NCI-H187 treated with DMSO at 0.1 percent for 48 hours (cell line): ENCODE data around the gene STXBP3.

ENCODE experiments used
- DNase-seq: peaks from one replicate; lab custom pipeline; 2025; lab: John Stamatoyannopoulos, UW

STXBP3 gene

DNA sequence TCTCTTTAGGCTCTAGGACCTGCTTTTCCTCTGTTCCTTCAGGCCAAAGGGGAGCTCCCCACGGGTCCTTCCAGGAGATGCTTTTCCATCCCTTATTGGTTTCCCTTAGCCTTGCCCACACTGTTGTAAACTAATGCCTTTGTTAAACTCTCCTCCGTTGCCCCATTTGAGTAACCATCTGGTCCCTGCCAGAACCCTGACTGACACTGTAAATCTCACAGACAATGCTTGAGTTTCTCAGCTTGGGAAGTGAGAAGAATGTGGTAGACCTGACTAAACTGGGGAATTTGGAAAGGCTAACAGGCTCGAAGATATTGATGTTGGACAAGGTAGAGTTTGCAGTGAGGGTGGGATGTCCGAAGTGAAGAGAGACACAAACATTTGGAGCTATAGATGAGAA, 99.0 kb downstream of the STXBP3 start:
- no peak for DNase-seq

GRCh38 chr1:108845991-108846390, 99.5 kb downstream of the STXBP3 start:
- DNase-seq = no peak

- no peak for DNase-seq
Observed at GRCh38 chr1:108847494-108847893, 101.0 kb downstream of the STXBP3 start.

GRCh38 chr1:108848806-108849205, 102.3 kb downstream of the STXBP3 start:
- no peak for DNase-seq

- no peak for DNase-seq
Observed at GRCh38 chr1:108850929-108851328, 104.5 kb downstream of the STXBP3 start.

GRCh38 chr1:108851567-108851966, 105.1 kb downstream of the STXBP3 start:
- DNase-seq = no peak

GRCh38 chr1:108852221-108852975, 105.9 kb downstream of the STXBP3 start:
- DNase-seq = no peak

- no peak for DNase-seq
Observed at GRCh38 chr1:108854221-108855019, 107.9 kb downstream of the STXBP3 start.

DNA sequence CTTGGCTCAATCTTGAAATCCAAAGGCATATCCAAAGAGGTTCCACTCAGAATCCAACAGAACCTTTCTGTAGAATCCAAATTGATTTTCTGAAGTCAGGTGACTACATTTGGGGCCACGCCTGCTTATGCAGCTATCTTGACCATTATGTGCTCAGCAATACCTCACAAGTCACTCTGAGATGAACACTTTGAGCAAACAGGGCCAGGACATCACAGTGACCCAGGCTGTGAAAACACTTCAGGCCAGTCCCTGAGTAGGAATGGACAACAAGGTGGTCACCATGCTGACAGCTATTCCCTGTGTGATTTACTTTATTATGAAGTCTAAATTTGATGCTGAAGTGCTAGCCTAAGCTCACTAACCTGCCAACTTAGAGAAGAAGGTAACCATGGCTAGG, 110.5 kb downstream of the STXBP3 start, which contains the start of gene AKNAD1:
TSS of gene AKNAD1 (minus strand) at position 101 of the 400 bp plus-strand sequence. CDS start 4,430 bp downstream, outside the sequence.
- no peak for DNase-seq

DNA sequence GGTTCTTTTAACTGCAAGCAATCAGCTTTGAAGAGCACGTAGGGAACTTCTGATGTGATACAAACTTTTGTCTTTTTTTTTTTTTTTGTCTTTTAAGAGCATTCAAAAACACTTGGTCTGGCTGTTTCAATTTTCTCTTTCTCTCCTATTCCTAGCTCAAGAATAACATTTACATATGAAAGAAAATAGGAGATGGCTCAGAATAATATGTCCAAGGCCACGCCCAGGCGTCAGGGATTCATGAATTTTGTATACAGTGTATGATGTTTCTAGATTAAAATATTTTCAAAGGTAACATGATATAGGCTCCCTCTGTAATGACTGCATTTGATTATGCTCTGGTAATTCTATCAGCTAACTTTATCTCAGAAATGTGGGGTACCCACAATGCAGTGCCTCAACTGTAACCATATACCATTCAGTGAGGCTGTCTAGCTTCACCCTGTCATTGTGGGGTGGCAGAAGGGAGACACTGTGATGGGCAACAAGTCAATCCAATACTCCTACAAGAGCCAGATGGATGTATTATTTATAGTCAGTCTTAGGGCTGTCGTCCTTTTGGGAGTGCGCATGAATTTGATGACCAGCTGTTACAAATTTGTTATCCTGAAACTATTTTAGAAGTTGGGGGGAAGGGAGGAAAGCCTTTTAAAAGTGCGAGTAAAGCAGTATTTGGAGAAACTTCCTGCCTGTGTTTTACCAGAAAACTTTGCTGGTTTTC, 111.9 kb downstream of the STXBP3 start:
- no peak for DNase-seq
